ENCODE measurements around the gene RHBG. TPM values are rescaled to one million over a fixed set of nuclear protein-coding genes. Genes with fewer than 3 reads are reported as not detected.

RHBG gene
- total and polyA plus RNA-seq, 2 donors (not counting 3 experiments of a cell fraction or from before 2014, with no cell fraction given) = not detected

DNA sequence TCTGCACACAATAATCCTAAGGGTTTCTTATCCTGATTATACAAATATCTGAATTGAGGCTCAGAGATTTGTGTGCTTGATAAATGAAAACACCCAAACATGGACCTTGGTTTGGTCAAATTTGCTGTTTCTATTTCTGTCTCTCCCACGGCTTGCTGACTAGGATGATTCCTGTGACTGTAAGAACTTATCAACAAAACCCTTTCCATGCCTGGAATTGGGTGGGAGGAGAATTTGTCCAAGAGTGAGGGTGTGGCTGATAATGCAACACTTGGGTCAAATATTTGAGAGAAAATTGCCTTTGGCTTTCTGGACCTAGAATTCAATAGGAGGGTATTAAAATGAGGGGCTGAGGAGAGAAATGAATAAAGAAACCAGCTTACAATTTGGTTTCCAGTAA lies 48.0 kb downstream of the RHBG start:
- Histone ChIP-seq H3K4me2 (ENCODE audit: insufficient read depth, low read length) (no peak overlapping the region), H4K20me1 (replicated peaks; ENCODE audit: control insufficient read depth, extremely low read depth, insufficient read depth, low read length) (no peaks in the 10 kb centered on the region), H3K4me3 (replicated peaks in 1 of 3; ENCODE audit: insufficient read depth in 1 of 3, low read depth in 1 of 3, low read length in 3 of 3) (no peak overlapping the region), H3K4me1 (ENCODE audit: control insufficient read depth, extremely low read depth, insufficient read depth, low read length) (peaks cover 5% of the 10 kb centered on the region), H3K9me1 (replicated peaks; ENCODE audit: control insufficient read depth, extremely low read depth, insufficient read depth, low read length) (no peaks in the 10 kb centered on the region), H3K27ac (ENCODE audit: insufficient read depth, low read depth, low read length) (no peak overlapping the region), H3K9ac (replicated peaks; ENCODE audit: extremely low read depth, insufficient read depth, low read length) (no peak overlapping the region), H3K27me3 (ENCODE audit: control insufficient read depth in 2 of 2, insufficient read depth in 2 of 2, low read length in 2 of 2) (peaks cover 46 to 47% of the 10 kb centered on the region in 2 experiments), H3K9me3 (replicated peaks; ENCODE audit: control insufficient read depth, insufficient read depth, low read length) (no peaks in the 10 kb centered on the region), H2AFZ (ENCODE audit: low read depth, low read length) (no peak overlapping the region), H3K79me2 (ENCODE audit: control insufficient read depth, insufficient read depth, low read length) (no peaks in the 10 kb centered on the region), H3K36me3 (ENCODE audit: control insufficient read depth in 2 of 2, extremely low read depth in 1 of 2, insufficient read depth in 2 of 2, low read length in 2 of 2) (no peaks in the 10 kb centered on the region)
- ChIA-PET CTCF (interaction anchor here (1.4 to 8.9 kb wide), 2 partner anchors 13 to 32 kb away, joined by 3 to 78 read pairs; no protein-coding TSS in a partner anchor), POLR2A (no interaction called here)
- dilution Hi-C loops (cut with MboI; ENCODE audit: extremely low pct_ligation_motif_present, low sequenced_read_pairs) = no loop called here
- TF ChIP-seq GATA2 (IDR thresholded peaks at IDR 0.05; ENCODE audit: insufficient read depth, insufficient read length, low read depth, low read length) = no peak
- TF ChIP-seq, protein P1, sequence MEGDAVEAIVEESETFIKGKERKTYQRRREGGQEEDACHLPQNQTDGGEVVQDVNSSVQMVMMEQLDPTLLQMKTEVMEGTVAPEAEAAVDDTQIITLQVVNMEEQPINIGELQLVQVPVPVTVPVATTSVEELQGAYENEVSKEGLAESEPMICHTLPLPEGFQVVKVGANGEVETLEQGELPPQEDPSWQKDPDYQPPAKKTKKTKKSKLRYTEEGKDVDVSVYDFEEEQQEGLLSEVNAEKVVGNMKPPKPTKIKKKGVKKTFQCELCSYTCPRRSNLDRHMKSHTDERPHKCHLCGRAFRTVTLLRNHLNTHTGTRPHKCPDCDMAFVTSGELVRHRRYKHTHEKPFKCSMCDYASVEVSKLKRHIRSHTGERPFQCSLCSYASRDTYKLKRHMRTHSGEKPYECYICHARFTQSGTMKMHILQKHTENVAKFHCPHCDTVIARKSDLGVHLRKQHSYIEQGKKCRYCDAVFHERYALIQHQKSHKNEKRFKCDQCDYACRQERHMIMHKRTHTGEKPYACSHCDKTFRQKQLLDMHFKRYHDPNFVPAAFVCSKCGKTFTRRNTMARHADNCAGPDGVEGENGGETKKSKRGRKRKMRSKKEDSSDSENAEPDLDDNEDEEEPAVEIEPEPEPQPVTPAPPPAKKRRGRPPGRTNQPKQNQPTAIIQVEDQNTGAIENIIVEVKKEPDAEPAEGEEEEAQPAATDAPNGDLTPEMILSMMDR (IDR thresholded peaks at IDR 0.05; ENCODE audit: extremely low read depth in 1 of 2, insufficient read depth in 1 of 2, low read depth in 1 of 2, low read length in 2 of 2) = no peak
- TF ChIP-seq, protein P2, sequence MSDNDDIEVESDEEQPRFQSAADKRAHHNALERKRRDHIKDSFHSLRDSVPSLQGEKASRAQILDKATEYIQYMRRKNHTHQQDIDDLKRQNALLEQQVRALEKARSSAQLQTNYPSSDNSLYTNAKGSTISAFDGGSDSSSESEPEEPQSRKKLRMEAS (IDR thresholded peaks at IDR 0.05; ENCODE audit: insufficient read depth, insufficient read length) = no peak
- no peak for TF ChIP-seq POLR2A (IDR thresholded peaks at IDR 0.05; ENCODE audit: low read depth, low read length)
- no peak for TF ChIP-seq EZH2 (IDR thresholded peaks at IDR 0.05; ENCODE audit: borderline replicate concordance, low read depth, low read length, severe bottlenecking)
- no peak for TF ChIP-seq POLR2AphosphoS5 (IDR thresholded peaks at IDR 0.05; ENCODE audit: insufficient read depth, low read depth, low read length)
- TF ChIP-seq FOS (IDR thresholded peaks at IDR 0.05; ENCODE audit: borderline replicate concordance, insufficient read depth, low read length) = no peak
- TF ChIP-seq MYC (IDR thresholded peaks at IDR 0.05; ENCODE audit: low read depth, low read length) = no peak
- no peak for TF ChIP-seq JUN (IDR thresholded peaks at IDR 0.05; ENCODE audit: borderline replicate concordance, insufficient read depth, insufficient read length, low read depth)
- DNase-seq (ENCODE audit: low read depth, low spot score) (no peak), FAIRE-seq (no peak)
- no TSS peak for BruUV-seq (replicated peaks)
- intact Hi-C loops (cut with micrococcal nuclease) = no loop called here

All from endothelial cell of umbilical vein (primary cell).